ENCODE measurements around the gene HSF4. TPM values are rescaled to one million over a fixed set of nuclear protein-coding genes. Genes with fewer than 3 reads are reported as not detected.

HSF4 gene
- total and polyA plus RNA-seq, 2 donors (not counting 3 experiments of a cell fraction or from before 2014, with no cell fraction given): 4.8 to 5.5 TPM

DNA sequence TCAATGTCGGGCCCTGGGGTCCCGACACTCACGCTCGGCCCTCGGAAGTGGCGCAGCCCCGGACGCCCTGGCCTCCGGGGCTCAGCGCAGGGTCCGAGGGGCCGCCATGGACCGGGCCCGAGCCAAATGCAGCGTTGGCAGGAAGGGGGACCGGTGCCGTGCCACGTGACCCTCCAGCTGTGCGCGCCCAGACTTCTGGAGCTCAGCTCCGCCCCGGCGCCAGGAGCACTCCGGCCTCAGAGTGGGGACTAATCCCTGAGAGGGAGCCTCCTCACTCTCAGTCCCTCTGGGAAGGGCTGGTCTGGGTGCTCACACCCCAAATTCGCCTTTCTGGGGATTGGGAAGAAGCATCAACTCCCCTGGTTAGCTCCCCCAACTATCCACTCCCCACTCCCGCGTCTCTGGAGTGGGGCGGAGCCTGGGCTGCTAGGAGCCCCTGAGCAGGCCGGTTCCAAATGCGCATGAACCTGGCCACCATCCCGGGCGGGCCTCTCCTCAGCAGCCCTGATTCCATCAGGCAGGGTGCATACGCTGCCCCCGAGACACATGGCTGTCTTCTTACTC is 13.6 kb upstream of the HSF4 start, which contains the start of gene B3GNT9:
TSS of gene B3GNT9 (minus strand) at position 166 of the 564 bp plus-strand sequence. CDS start 513 bp downstream, outside the sequence.
- POLR2A ChIA-PET: no interaction called here
- peak; percentile 58 for DNase-seq (ENCODE audit: low read depth, low spot score)
- Histone ChIP-seq H3K36me3 (ENCODE audit: control insufficient read depth in 2 of 2, extremely low read depth in 1 of 2, insufficient read depth in 2 of 2, low read length in 2 of 2) (peaks cover 0 to 15% of the 10 kb centered on the region in 2 experiments), H3K4me2 (ENCODE audit: insufficient read depth, low read length) (peak within 1 kb of the TSS; percentile 57), H3K27me3 (ENCODE audit: control insufficient read depth in 2 of 2, insufficient read depth in 2 of 2, low read length in 2 of 2) (peaks cover 0 to 7% of the 10 kb centered on the region in 2 experiments), H2AFZ (ENCODE audit: low read depth, low read length) (peak within 1 kb of the TSS; percentile 87), H3K4me1 (ENCODE audit: control insufficient read depth, extremely low read depth, insufficient read depth, low read length) (peaks cover 3% of the 10 kb centered on the region), H3K9ac (replicated peaks; ENCODE audit: extremely low read depth, insufficient read depth, low read length) (peak within 1 kb of the TSS; percentile 39), H4K20me1 (replicated peaks; ENCODE audit: control insufficient read depth, extremely low read depth, insufficient read depth, low read length) (no peaks in the 10 kb centered on the region), H3K9me3 (replicated peaks; ENCODE audit: control insufficient read depth, insufficient read depth, low read length) (no peaks in the 10 kb centered on the region), H3K9me1 (replicated peaks; ENCODE audit: control insufficient read depth, extremely low read depth, insufficient read depth, low read length) (no peaks in the 10 kb centered on the region), H3K4me3 (replicated peaks in 1 of 3; ENCODE audit: insufficient read depth in 1 of 3, low read depth in 1 of 3, low read length in 3 of 3) (peak within 1 kb of the TSS; percentile 25 to 56 (median 30)), H3K27ac (ENCODE audit: insufficient read depth, low read depth, low read length) (no peak within 1 kb of the TSS), H3K79me2 (ENCODE audit: control insufficient read depth, insufficient read depth, low read length) (no peaks in the 10 kb centered on the region)
- CTCF ChIA-PET: interaction anchor here (1.0 to 8.2 kb wide), 7 partner anchors 21 to 197 kb away, joined by 3 to 302 read pairs (median 4); no protein-coding TSS in a partner anchor
- no TSS peak for BruUV-seq (replicated peaks)
- intact Hi-C loops (cut with micrococcal nuclease): no loop called here
- no peak for FAIRE-seq
- TF ChIP-seq POLR2AphosphoS5 (IDR thresholded peaks at IDR 0.05; ENCODE audit: insufficient read depth, low read depth, low read length) (no peak), MYC (IDR thresholded peaks at IDR 0.05; ENCODE audit: low read depth, low read length) (no peak), EZH2 (IDR thresholded peaks at IDR 0.05; ENCODE audit: borderline replicate concordance, low read depth, low read length, severe bottlenecking) (peak; percentile 10), FOS (IDR thresholded peaks at IDR 0.05; ENCODE audit: borderline replicate concordance, insufficient read depth, low read length) (no peak), JUN (IDR thresholded peaks at IDR 0.05; ENCODE audit: borderline replicate concordance, insufficient read depth, insufficient read length, low read depth) (no peak), POLR2A (IDR thresholded peaks at IDR 0.05; ENCODE audit: low read depth, low read length) (no peak), GATA2 (IDR thresholded peaks at IDR 0.05; ENCODE audit: insufficient read depth, insufficient read length, low read depth, low read length) (no peak)
- TF ChIP-seq, protein P1, sequence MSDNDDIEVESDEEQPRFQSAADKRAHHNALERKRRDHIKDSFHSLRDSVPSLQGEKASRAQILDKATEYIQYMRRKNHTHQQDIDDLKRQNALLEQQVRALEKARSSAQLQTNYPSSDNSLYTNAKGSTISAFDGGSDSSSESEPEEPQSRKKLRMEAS (IDR thresholded peaks at IDR 0.05; ENCODE audit: insufficient read depth, insufficient read length): no peak
- TF ChIP-seq, protein P2, sequence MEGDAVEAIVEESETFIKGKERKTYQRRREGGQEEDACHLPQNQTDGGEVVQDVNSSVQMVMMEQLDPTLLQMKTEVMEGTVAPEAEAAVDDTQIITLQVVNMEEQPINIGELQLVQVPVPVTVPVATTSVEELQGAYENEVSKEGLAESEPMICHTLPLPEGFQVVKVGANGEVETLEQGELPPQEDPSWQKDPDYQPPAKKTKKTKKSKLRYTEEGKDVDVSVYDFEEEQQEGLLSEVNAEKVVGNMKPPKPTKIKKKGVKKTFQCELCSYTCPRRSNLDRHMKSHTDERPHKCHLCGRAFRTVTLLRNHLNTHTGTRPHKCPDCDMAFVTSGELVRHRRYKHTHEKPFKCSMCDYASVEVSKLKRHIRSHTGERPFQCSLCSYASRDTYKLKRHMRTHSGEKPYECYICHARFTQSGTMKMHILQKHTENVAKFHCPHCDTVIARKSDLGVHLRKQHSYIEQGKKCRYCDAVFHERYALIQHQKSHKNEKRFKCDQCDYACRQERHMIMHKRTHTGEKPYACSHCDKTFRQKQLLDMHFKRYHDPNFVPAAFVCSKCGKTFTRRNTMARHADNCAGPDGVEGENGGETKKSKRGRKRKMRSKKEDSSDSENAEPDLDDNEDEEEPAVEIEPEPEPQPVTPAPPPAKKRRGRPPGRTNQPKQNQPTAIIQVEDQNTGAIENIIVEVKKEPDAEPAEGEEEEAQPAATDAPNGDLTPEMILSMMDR (IDR thresholded peaks at IDR 0.05; ENCODE audit: extremely low read depth in 1 of 2, insufficient read depth in 1 of 2, low read depth in 1 of 2, low read length in 2 of 2): no peak
- dilution Hi-C loops (cut with MboI; ENCODE audit: extremely low pct_ligation_motif_present, low sequenced_read_pairs): no loop called here

All from endothelial cell of umbilical vein (primary cell).